Body of pancreas (tissue), 4 donors: ENCODE data around the gene RBMS1. TPM values are rescaled to one million over a fixed set of nuclear protein-coding genes. Genes with fewer than 3 reads are reported as not detected.

Source experiments
- ATAC-seq: fragments of 150-250 bp; one replicate; pipeline ENCODE4 v1.9.1; 2016
- DNase-seq, 4 donors: peaks; one replicate each; pipeline ENCODE4 v3.0.0-alpha.2; 2019
- H3K27ac ChIP-seq, 4 donors: fragments of 200-600 bp; sonication (generic); 1 replicate in 3 of 4; 2 replicates in 1 of 4; pipeline versions ENCODE4 v1.5.1 to v1.6.1; 2016 to 2019; ENCODE audit warnings: mild to moderate bottlenecking in 1 of 4, mixed read lengths in 1 of 4, moderate library complexity in 1 of 4
- H3K27me3 ChIP-seq, 2 donors: fragments of 200-600 bp; sonication (generic); one replicate each; pipeline ENCODE4 v1.6.0; 2016; ENCODE audit warnings: mild to moderate bottlenecking in 1 of 2
- H3K36me3 ChIP-seq, 2 donors: fragments of 200-600 bp; sonication (generic); replicated peaks in 1 of 2; 2 replicates each; pipeline ENCODE4 v1.5.1; 2016; ENCODE audit warnings: low read depth in 2 of 2; ENCODE audit not compliant: insufficient read depth in 1 of 2
- H3K4me1 ChIP-seq: fragments of 200-600 bp; sonication (generic); one replicate; pipeline ENCODE4 v1.6.0; 2016
- H3K4me3 ChIP-seq, 2 donors: fragments of 200-600 bp; sonication (generic); 1 replicate in 1 of 2; 2 replicates in 1 of 2; pipeline ENCODE4 v1.5.1; 2016 to 2019
- H3K9me3 ChIP-seq, 3 donors: fragments of 200-600 bp; sonication (generic); 1 replicate in 2 of 3; 2 replicates in 1 of 3; pipeline ENCODE4 v1.5.1; 2016
- POLR2A ChIP-seq, 3 donors: fragments of 450-650 bp; IDR thresholded peaks; one replicate each; pipeline ENCODE4 v1.6.1; 2016; ENCODE audit warnings: antibody characterized with exemption in 3 of 3, mild to moderate bottlenecking in 2 of 3
- WGBS, 2 donors: methylation state at CpG; one replicate each; pipeline ENCODE4 v1.1.5; 2017; 5-methylcytosine and 5-hydroxymethylcytosine counted together
- intact Hi-C: fragments of 100-400 bp; cut with DNase I; formaldehyde crosslinking; loops from one replicate; pipeline ENCODE4 v1.15.1; 2023
- total RNA-seq, 2 donors: library from RNA; depleted of rRNA; stranded (reverse); fragments of >200 nt; gene quantifications; one replicate each; pipeline ENCODE4 v1.1.0, GENCODE V29; 2016
- TF ChIP-seq, protein P1 (sequence below), 7 experiments: fragments of 450-650 bp in 4 of 7; fragments of 200-600 bp in 3 of 7; sonication (generic) in 3 of 7; IDR thresholded peaks; one replicate each; pipeline ENCODE4 v1.5.1; 2016 to 2019; ENCODE audit warnings: antibody characterized with exemption in 7 of 7

Gene RBMS1
- total RNA-seq, 2 donors from 2014 or later = 21.3 to 23.7 TPM

DNA sequence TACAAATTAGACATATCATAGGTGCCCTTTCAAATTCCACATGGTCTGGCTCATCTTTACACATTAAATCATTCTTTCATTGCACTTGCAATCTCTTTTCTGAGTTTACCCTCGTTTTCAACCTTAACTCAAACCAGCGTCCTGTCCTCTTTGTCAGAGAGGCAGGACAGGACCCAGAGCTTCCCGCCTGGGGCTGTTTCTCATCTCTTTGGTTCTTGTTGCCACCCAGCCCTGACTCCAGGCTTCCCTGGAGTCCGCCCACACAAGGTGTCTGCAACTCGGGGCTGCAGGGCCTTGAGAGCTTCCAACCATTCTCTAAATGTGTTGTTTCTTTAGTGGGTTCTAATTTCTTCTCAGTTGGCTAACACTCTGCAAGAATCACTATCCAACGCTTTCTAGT, 24.4 kb downstream of the RBMS1 start:
- no peaks in the 10 kb centered on the region for H3K36me3 ChIP-seq
- H3K9me3 ChIP-seq = no peaks in the 10 kb centered on the region
- no peaks in the 10 kb centered on the region for H3K27me3 ChIP-seq
- ATAC-seq = no peak
- H3K4me1 ChIP-seq = no peaks in the 10 kb centered on the region
- DNase-seq = no peak
- TF ChIP-seq POLR2A (IDR thresholded peaks at IDR 0.05) = no peak
- TF ChIP-seq, protein P1, sequence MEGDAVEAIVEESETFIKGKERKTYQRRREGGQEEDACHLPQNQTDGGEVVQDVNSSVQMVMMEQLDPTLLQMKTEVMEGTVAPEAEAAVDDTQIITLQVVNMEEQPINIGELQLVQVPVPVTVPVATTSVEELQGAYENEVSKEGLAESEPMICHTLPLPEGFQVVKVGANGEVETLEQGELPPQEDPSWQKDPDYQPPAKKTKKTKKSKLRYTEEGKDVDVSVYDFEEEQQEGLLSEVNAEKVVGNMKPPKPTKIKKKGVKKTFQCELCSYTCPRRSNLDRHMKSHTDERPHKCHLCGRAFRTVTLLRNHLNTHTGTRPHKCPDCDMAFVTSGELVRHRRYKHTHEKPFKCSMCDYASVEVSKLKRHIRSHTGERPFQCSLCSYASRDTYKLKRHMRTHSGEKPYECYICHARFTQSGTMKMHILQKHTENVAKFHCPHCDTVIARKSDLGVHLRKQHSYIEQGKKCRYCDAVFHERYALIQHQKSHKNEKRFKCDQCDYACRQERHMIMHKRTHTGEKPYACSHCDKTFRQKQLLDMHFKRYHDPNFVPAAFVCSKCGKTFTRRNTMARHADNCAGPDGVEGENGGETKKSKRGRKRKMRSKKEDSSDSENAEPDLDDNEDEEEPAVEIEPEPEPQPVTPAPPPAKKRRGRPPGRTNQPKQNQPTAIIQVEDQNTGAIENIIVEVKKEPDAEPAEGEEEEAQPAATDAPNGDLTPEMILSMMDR (IDR thresholded peaks at IDR 0.05) = no peak
- H3K4me3 ChIP-seq = no peak overlapping the region
- WGBS, 2 donors = 82 to 87% methylated on average over 6 of the region's 6 CpGs
- H3K27ac ChIP-seq = no peak overlapping the region
- intact Hi-C loops = no loop called here

DNA sequence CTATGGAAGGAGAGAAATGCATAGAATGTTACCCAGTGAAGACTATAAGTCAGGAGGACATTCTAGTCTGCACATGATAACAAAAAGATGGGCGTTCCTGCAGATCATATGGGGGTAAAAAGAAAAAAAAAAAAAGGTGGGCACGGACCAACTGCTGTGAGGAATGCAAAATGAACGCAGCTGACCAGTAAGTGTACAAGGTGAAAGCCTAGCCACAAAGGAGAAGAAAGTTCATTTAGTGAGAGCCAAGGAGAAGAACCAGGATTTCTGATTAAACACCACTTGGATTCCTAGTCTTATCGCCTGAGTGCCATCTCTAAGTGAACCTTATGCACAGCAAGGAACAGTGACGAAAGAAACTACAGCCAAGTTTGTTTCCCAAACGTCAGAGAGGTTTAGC, 26.5 kb downstream of the RBMS1 start:
- WGBS, 2 donors = 86 to 90% methylated on average over 6 of the region's 6 CpGs
- intact Hi-C loops = no loop called here

DNA sequence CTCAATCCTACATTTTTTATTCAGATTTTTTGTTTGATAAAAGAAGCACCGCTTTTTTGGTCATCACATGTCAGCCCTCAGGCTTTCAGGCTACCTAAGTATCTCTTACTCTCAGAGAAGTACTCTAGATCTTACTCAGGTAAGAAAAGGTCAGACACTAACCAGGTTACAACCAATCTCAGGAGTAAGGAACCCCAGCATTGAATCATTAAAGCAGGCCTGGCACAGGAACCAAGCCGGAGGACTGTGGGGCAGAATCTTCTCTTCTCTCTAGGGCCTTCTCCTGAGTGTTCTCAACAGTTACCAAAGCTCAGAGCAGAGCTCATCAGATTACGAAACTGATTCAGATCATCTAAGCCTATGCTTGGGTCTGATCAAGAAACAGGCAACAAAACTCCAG, 28.2 kb downstream of the RBMS1 start:
- ATAC-seq = no peak
- no peak for DNase-seq
- intact Hi-C loops = no loop called here
- no peaks in the 10 kb centered on the region for H3K36me3 ChIP-seq
- no peak for TF ChIP-seq POLR2A (IDR thresholded peaks at IDR 0.05)
- TF ChIP-seq, protein P1 (IDR thresholded peaks at IDR 0.05) = no peak
- no peak overlapping the region for H3K27ac ChIP-seq
- no peaks in the 10 kb centered on the region for H3K4me1 ChIP-seq
- H3K9me3 ChIP-seq = no peaks in the 10 kb centered on the region
- H3K27me3 ChIP-seq = no peaks in the 10 kb centered on the region
- 95 to 97% methylated on average over 3 of the region's 3 CpGs for WGBS, 2 donors
- no peak overlapping the region for H3K4me3 ChIP-seq

More for the DNA sequence above, 26.5 kb downstream of the RBMS1 start:
- Histone ChIP-seq H3K27ac (no peak overlapping the region), H3K36me3 (no peaks in the 10 kb centered on the region), H3K27me3 (no peaks in the 10 kb centered on the region), H3K9me3 (no peaks in the 10 kb centered on the region), H3K4me1 (no peaks in the 10 kb centered on the region), H3K4me3 (no peak overlapping the region)
- TF ChIP-seq POLR2A (IDR thresholded peaks at IDR 0.05) = no peak
- TF ChIP-seq, protein P1 (IDR thresholded peaks at IDR 0.05) = no peak
- ATAC-seq = no peak
- DNase-seq = no peak

DNA sequence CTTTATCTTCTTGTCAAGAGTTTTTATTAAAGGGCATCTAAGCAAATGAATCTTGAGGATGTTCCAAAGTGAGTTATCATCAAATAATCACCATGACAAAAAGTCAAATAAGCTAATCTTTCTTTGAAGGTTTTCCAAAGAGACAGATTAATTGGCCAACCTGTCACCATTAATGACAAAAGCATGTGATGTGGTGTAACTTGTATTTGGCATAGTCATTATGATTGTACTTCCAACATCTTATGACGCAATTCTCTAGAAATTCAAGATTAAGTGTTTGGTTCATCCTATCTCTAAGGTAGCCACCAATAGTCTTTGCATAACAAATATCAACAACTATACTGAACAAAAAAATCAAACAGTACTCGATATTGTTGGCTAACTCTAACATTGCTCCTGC, 28.6 kb downstream of the RBMS1 start:
- intact Hi-C loops = no loop called here
- Histone ChIP-seq H3K36me3 (no peaks in the 10 kb centered on the region), H3K27me3 (no peaks in the 10 kb centered on the region), H3K4me1 (no peaks in the 10 kb centered on the region), H3K4me3 (no peak overlapping the region), H3K9me3 (no peaks in the 10 kb centered on the region), H3K27ac (no peak overlapping the region)
- DNase-seq = no peak
- no peak for TF ChIP-seq POLR2A (IDR thresholded peaks at IDR 0.05)
- TF ChIP-seq, protein P1 (IDR thresholded peaks at IDR 0.05) = no peak
- no peak for ATAC-seq
- 70 to 74% methylated on average over 2 of the region's 2 CpGs for WGBS, 2 donors

DNA sequence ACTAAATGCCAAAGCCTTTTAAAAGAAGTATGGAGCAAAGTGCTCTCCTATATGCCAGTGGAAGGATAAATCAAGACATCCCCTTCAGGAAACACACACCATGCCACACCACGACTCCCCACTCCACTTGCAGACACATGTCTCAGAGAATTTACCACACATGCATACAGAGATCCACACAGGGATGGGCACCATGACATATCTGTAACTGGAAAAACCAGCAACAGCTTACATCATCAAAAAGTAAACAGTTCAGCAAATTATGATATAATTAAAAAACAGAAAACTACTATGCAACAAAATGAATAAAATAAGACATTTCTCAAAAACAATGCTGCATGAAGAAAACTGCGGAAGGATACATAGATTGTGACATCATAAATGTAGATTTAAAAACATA, 29.6 kb downstream of the RBMS1 start:
- Histone ChIP-seq H3K27me3 (no peaks in the 10 kb centered on the region), H3K4me3 (no peak overlapping the region), H3K27ac (no peak overlapping the region), H3K9me3 (no peaks in the 10 kb centered on the region), H3K4me1 (no peaks in the 10 kb centered on the region), H3K36me3 (no peaks in the 10 kb centered on the region)
- DNase-seq = no peak
- intact Hi-C loops = no loop called here
- no peak for TF ChIP-seq POLR2A (IDR thresholded peaks at IDR 0.05)
- TF ChIP-seq, protein P1 (IDR thresholded peaks at IDR 0.05) = no peak
- 91 to 93% methylated on average over 2 of the region's 2 CpGs for WGBS, 2 donors
- no peak for ATAC-seq
